Adrenal gland (tissue), 5 donors: Measurements from ENCODE around the gene DRICH1.

ENCODE experiments used
- POLR2A ChIP-seq, 2 donors: fragments of 450-650 bp; IDR thresholded peaks; one replicate each; pipeline ENCODE4 v1.6.1; 2017; ENCODE audit warnings: antibody characterized with exemption in 2 of 2, mild to moderate bottlenecking in 2 of 2, moderate library complexity in 1 of 2
- TF ChIP-seq, protein P1 (sequence below), 6 experiments: fragments of 450-650 bp in 4 of 6; fragments of 200-600 bp in 2 of 6; sonication (generic) in 1 of 6; IDR thresholded peaks; 1 replicate in 5 of 6; 2 replicates in 1 of 6; pipeline versions ENCODE4 v1.5.1 to v1.8.0; 2016 to 2021; ENCODE audit warnings: antibody characterized with exemption in 6 of 6, mild to moderate bottlenecking in 2 of 6, moderate library complexity in 1 of 6
- donor health status: DM: no; HTN: no; CAD: no.

GRCh38 chr22:23563111-23563510, 69.0 kb downstream of the DRICH1 start:
- TF ChIP-seq, protein P1, sequence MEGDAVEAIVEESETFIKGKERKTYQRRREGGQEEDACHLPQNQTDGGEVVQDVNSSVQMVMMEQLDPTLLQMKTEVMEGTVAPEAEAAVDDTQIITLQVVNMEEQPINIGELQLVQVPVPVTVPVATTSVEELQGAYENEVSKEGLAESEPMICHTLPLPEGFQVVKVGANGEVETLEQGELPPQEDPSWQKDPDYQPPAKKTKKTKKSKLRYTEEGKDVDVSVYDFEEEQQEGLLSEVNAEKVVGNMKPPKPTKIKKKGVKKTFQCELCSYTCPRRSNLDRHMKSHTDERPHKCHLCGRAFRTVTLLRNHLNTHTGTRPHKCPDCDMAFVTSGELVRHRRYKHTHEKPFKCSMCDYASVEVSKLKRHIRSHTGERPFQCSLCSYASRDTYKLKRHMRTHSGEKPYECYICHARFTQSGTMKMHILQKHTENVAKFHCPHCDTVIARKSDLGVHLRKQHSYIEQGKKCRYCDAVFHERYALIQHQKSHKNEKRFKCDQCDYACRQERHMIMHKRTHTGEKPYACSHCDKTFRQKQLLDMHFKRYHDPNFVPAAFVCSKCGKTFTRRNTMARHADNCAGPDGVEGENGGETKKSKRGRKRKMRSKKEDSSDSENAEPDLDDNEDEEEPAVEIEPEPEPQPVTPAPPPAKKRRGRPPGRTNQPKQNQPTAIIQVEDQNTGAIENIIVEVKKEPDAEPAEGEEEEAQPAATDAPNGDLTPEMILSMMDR (IDR thresholded peaks at IDR 0.05) = no peak
- no peak for TF ChIP-seq POLR2A (IDR thresholded peaks at IDR 0.05)
